Stimulated activated CD4-positive, alpha-beta T cell treated with anti-CD3 and anti-CD28 coated beads, TNF-alpha, amount 100 ng/mL, for 1 hour (primary cell): ENCODE measurements around the gene HSPG2.
"Not testable (repeated sequence)": the region's sequence is repeated elsewhere in the genome, so short reads cannot be mapped to it uniquely, and the experiment has no call there.

ENCODE experiments used
- DNase-seq, 3 donors: peaks; one replicate each; pipeline ENCODE4 v3.0.0-alpha.2; 2020; ENCODE audit warnings: low read depth in 3 of 3, low spot score in 1 of 3

Gene HSPG2

GRCh38 chr1:21830792-21831453, 106.2 kb downstream of the HSPG2 start:
- DNase-seq, result no peak

GRCh38 chr1:21829294-21829693, 107.8 kb downstream of the HSPG2 start:
- DNase-seq, result no peak

GRCh38 chr1:21828506-21829210, 108.5 kb downstream of the HSPG2 start:
- DNase-seq, result no peak

- DNase-seq, result no peak
These were observed 109.0 kb downstream of the HSPG2 start for GRCh38 chr1:21828075-21828474.

- no peak for DNase-seq
These were observed 109.9 kb downstream of the HSPG2 start for GRCh38 chr1:21827141-21827679.

- not testable (repeated sequence) for DNase-seq
These were observed 110.4 kb downstream of the HSPG2 start for GRCh38 chr1:21826694-21827093.

- no peak for DNase-seq
These were observed 111.7 kb downstream of the HSPG2 start for GRCh38 chr1:21825393-21825792.

- no peak for DNase-seq
These were observed 112.2 kb downstream of the HSPG2 start for GRCh38 chr1:21824926-21825325.

GRCh38 chr1:21823980-21824702, 113.0 kb downstream of the HSPG2 start:
- DNase-seq, result no peak

GRCh38 chr1:21823206-21823979, 113.7 kb downstream of the HSPG2 start:
- DNase-seq, result no peak

- DNase-seq, result no peak
These were observed 114.8 kb downstream of the HSPG2 start for GRCh38 chr1:21822349-21822748.

- no peak for DNase-seq
These were observed 115.6 kb downstream of the HSPG2 start for GRCh38 chr1:21821385-21822019.

GRCh38 chr1:21820597-21821232, 116.4 kb downstream of the HSPG2 start:
- DNase-seq, result no peak

GRCh38 chr1:21818656-21819055, 118.5 kb downstream of the HSPG2 start:
- peak in 1 of 3 donors; percentile 5 for DNase-seq

- no peak for DNase-seq
These were observed 120.4 kb downstream of the HSPG2 start for GRCh38 chr1:21816602-21817302.

GRCh38 chr1:21815724-21816321, 121.3 kb downstream of the HSPG2 start:
- no peak for DNase-seq

GRCh38 chr1:21814981-21815582, 122.0 kb downstream of the HSPG2 start:
- no peak for DNase-seq

GRCh38 chr1:21814241-21814918, 122.7 kb downstream of the HSPG2 start:
- peak in 1 of 3 donors; percentile 10 for DNase-seq
